DOHH2 (cell line): ENCODE data around the gene COX4I1.

ENCODE experiments used
- H3F3A ChIP-seq: fragments of 200-600 bp; sonication (generic), shearing (Covaris generic); 2 replicates; pipeline ENCODE4 v1.6.0; 2016; ENCODE audit warnings: antibody characterized with exemption, mild to moderate bottlenecking; ENCODE audit not compliant: control insufficient read depth, insufficient read depth
- H3K27ac ChIP-seq: fragments of 200-600 bp; sonication (generic); 2 replicates; pipeline ENCODE4 v1.5.1; 2014; ENCODE audit warnings: low read depth, mild to moderate bottlenecking, low read length, moderate library complexity
- H3K27me3 ChIP-seq: fragments of 200-600 bp; sonication (generic); 2 replicates; pipeline ENCODE4 v1.6.1; 2014; ENCODE audit warnings: mild to moderate bottlenecking, low read length, mixed read lengths; ENCODE audit not compliant: control insufficient read depth
- H3K36me3 ChIP-seq: fragments of 200-600 bp; sonication (generic); 2 replicates; pipeline ENCODE4 v1.6.1; 2014; ENCODE audit warnings: mild to moderate bottlenecking, low read length, moderate library complexity, mixed read lengths; ENCODE audit not compliant: control insufficient read depth
- H3K4me1 ChIP-seq: fragments of 200-600 bp; sonication (generic); 2 replicates; pipeline ENCODE4 v1.6.1; 2014; ENCODE audit warnings: mild to moderate bottlenecking, low read length, mixed read lengths; ENCODE audit not compliant: control insufficient read depth
- H3K4me2 ChIP-seq: fragments of 200-600 bp; sonication (generic); 2 replicates; pipeline ENCODE4 v1.6.0; 2014; ENCODE audit warnings: mild to moderate bottlenecking, low read length, moderate library complexity
- H3K4me3 ChIP-seq: fragments of 200-600 bp; sonication (generic); 2 replicates; pipeline ENCODE4 v1.5.1; 2014; ENCODE audit warnings: mild to moderate bottlenecking, low read length, mixed read lengths
- H3K79me2 ChIP-seq: fragments of 200-600 bp; sonication (generic); 2 replicates; pipeline ENCODE4 v1.6.1; 2014; ENCODE audit warnings: mild to moderate bottlenecking, low read length, mixed read lengths; ENCODE audit not compliant: control insufficient read depth
- H3K9me2 ChIP-seq: fragments of 200-600 bp; sonication (generic); replicated peaks from 2 replicates; pipeline ENCODE4 v1.6.1; 2014; ENCODE audit warnings: mild to moderate bottlenecking, low read length, mixed read lengths; ENCODE audit not compliant: control insufficient read depth
- H3K9me3 ChIP-seq: fragments of 200-600 bp; sonication (generic); 2 replicates; pipeline ENCODE4 v1.6.1; 2014; ENCODE audit warnings: antibody characterized with exemption, low read length, mixed read lengths; ENCODE audit not compliant: control insufficient read depth, insufficient read depth
- H4K20me1 ChIP-seq: fragments of 200-600 bp; sonication (generic); 2 replicates; pipeline ENCODE4 v1.6.0; 2014; ENCODE audit warnings: low read depth, mild to moderate bottlenecking, antibody characterized with exemption, low read length, moderate library complexity; ENCODE audit not compliant: control insufficient read depth, insufficient read depth
- EZH2phosphoT487 ChIP-seq: fragments of 200-600 bp; sonication (generic); IDR thresholded peaks from 2 replicates; pipeline ENCODE4 v1.6.1; 2017; ENCODE audit warnings: borderline replicate concordance, mild to moderate bottlenecking, antibody characterized with exemption, low read length, moderate library complexity, mixed read lengths
- TF ChIP-seq, protein P1 (sequence below): fragments of 200-600 bp; sonication (generic); IDR thresholded peaks from one replicate; pipeline ENCODE4 v1.5.1; 2014; ENCODE audit warnings: antibody characterized with exemption, mild to moderate bottlenecking, low read depth, low read length; ENCODE audit not compliant: poor library complexity, severe bottlenecking

The COX4I1 gene

DNA sequence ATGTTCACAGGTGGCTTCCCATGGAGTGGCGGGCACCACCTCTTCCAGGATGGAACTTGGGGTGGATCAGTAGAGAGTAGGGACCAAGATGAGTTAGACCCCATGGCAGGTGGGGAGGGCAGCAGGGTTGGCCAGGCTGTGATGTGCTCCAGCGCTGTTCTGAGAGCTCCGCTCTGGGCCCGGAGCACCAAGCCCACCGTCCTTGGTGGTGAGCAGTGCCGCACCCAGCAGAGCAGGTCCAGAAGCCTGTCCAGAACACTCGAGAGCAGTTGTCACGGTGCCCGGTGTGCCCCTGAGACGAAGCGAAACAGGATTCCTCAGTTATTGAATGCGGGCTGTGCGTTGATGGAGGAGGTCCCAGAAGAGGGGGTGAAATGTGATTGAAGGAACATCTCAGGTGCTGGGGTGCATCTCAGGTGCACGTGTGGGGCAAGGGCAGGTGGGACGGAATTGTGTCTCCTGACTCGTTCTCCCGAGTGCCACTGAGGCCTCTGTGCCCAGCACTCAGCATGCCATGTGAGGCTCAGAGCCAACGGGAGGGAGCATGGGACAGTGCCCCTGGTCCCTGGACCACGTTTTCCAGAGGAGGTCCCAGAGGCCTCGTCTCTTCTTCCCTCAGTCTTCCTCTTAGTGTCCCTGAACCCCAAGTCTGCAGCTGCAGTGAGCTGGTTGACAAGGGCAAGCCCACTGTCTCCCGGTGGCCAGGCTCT lies 39.5 kb downstream of the COX4I1 start:
- H3F3A ChIP-seq = no peaks in the 10 kb centered on the region; the same call in 1 of the 2 replicates
- no peaks in the 10 kb centered on the region for H3K79me2 ChIP-seq
- no peaks in the 10 kb centered on the region for H3K9me3 ChIP-seq
- no peaks in the 10 kb centered on the region for H4K20me1 ChIP-seq
- H3K36me3 ChIP-seq = no peaks in the 10 kb centered on the region
- TF ChIP-seq, protein P1, sequence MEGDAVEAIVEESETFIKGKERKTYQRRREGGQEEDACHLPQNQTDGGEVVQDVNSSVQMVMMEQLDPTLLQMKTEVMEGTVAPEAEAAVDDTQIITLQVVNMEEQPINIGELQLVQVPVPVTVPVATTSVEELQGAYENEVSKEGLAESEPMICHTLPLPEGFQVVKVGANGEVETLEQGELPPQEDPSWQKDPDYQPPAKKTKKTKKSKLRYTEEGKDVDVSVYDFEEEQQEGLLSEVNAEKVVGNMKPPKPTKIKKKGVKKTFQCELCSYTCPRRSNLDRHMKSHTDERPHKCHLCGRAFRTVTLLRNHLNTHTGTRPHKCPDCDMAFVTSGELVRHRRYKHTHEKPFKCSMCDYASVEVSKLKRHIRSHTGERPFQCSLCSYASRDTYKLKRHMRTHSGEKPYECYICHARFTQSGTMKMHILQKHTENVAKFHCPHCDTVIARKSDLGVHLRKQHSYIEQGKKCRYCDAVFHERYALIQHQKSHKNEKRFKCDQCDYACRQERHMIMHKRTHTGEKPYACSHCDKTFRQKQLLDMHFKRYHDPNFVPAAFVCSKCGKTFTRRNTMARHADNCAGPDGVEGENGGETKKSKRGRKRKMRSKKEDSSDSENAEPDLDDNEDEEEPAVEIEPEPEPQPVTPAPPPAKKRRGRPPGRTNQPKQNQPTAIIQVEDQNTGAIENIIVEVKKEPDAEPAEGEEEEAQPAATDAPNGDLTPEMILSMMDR = no peak
- no peak for TF ChIP-seq EZH2phosphoT487
- H3K4me2 ChIP-seq = no peak overlapping the region
- H3K9me2 ChIP-seq = no peaks in the 10 kb centered on the region
- no peak overlapping the region for H3K4me3 ChIP-seq
- 0 out of 2 replicates have a peak, but pooled peaks cover 3% of the 10 kb centered on the region for H3K27me3 ChIP-seq
- no peak overlapping the region for H3K27ac ChIP-seq
- H3K4me1 ChIP-seq = peaks cover 15% of the 10 kb centered on the region

DNA sequence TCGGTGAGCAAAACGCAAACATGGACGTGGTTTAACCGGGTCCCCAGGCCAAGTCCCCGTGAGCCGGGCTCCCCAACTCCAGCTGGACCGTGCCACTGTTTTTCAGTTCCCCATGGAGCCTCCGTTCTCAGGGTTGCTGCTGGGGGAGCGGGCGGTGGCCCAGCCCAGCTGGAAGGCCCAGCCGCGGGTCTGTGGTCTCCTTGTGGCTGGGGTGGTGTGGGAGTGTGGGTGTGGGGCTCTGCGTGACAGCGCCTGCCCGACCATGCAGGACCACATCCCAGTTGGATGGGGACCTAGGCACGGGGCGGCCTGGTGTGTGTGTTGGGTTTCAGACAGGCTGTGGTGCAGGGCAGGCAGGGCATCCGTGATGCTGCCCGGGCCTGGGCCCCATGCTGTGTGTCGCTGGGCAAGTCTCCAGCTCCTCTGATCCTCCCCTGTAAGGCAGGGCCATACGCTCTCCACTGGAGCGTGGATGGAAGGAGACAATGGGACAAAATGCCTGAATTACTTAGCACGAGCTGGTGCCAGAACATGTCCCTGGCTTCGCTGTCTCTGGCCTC lies 40.3 kb downstream of the COX4I1 start:
- Histone ChIP-seq H3K27ac (no peak overlapping the region), H3K79me2 (no peaks in the 10 kb centered on the region), H4K20me1 (no peaks in the 10 kb centered on the region), H3K27me3 (0 out of 2 replicates have a peak, but pooled peaks cover 3% of the 10 kb centered on the region), H3K9me3 (no peaks in the 10 kb centered on the region), H3K36me3 (no peaks in the 10 kb centered on the region), H3K4me2 (no peak overlapping the region), H3K4me3 (no peak overlapping the region), H3F3A (no peaks in the 10 kb centered on the region; the same call in 1 of the 2 replicates), H3K9me2 (no peaks in the 10 kb centered on the region), H3K4me1 (peaks cover 15% of the 10 kb centered on the region)
- TF ChIP-seq, protein P1 = no peak
- TF ChIP-seq EZH2phosphoT487 = no peak

DNA sequence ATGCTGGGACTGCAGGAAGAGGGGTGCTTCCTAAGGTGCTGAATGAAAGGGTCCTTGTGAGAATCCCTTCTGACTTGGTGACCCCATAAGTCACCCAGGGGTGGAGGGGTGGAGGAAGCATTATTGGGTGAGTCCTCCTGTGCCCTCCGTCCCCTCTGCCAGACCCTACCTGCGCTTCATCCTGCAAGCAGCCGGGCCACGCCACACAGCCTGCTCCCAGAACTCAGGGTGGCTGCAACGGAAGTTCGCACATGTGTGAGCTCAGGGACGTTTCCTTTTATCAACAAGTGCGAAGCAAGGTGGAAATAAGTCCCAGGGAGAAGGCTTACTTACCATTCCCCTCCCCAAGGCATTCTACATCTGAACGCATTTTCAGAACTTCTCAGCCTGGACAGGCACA lies 40.9 kb downstream of the COX4I1 start:
- Histone ChIP-seq H3K27ac (no peak overlapping the region), H3K4me3 (no peak overlapping the region), H3K9me3 (no peaks in the 10 kb centered on the region), H3K4me1 (peaks cover 15% of the 10 kb centered on the region), H3K36me3 (no peaks in the 10 kb centered on the region), H3K9me2 (no peaks in the 10 kb centered on the region), H4K20me1 (no peaks in the 10 kb centered on the region), H3K27me3 (0 out of 2 replicates have a peak, but pooled peaks cover 3% of the 10 kb centered on the region), H3K4me2 (no peak overlapping the region), H3F3A (no peaks in the 10 kb centered on the region; the same call in 1 of the 2 replicates), H3K79me2 (no peaks in the 10 kb centered on the region)
- TF ChIP-seq EZH2phosphoT487 = no peak
- TF ChIP-seq, protein P1 = no peak
